ENCODE results near the gene DSCAML1. TPM values are rescaled to one million over a fixed set of nuclear protein-coding genes. Genes with fewer than 3 reads are reported as not detected.

DSCAML1 gene
- total RNA-seq, 1 donor from 2014 or later, result 2.5 TPM

GRCh38 chr11:117480221-117480620 is 316.8 kb downstream of the DSCAML1 start:
- Mint-ChIP-seq H3K4me1 (peaks cover 5% of the 10 kb centered on the region), H3K9me3 (no peaks in the 10 kb centered on the region), H3K27me3 (ENCODE audit: low read depth) (peaks cover 60% of the 10 kb centered on the region), H3K27ac (no peak overlapping the region), H3K36me3 (no peaks in the 10 kb centered on the region), H3K4me3 (no peak overlapping the region)
- no peak for DNase-seq (ENCODE audit: low spot score in 2 of 2, unreplicated experiment in 2 of 2)
- TF ChIP-seq CTCF (IDR thresholded peaks at IDR 0.05; ENCODE audit: unreplicated experiment), result no peak

GRCh38 chr11:117479372-117479771 is 317.6 kb downstream of the DSCAML1 start:
- DNase-seq (ENCODE audit: low spot score in 2 of 2, unreplicated experiment in 2 of 2), result no peak
- Mint-ChIP-seq H3K4me1 (peaks cover 5% of the 10 kb centered on the region), H3K36me3 (no peaks in the 10 kb centered on the region), H3K4me3 (no peak overlapping the region), H3K9me3 (no peaks in the 10 kb centered on the region), H3K27me3 (ENCODE audit: low read depth) (peaks cover 67% of the 10 kb centered on the region), H3K27ac (no peak overlapping the region)
- no peak for TF ChIP-seq CTCF (IDR thresholded peaks at IDR 0.05; ENCODE audit: unreplicated experiment)

GRCh38 chr11:117478926-117479325 is 318.1 kb downstream of the DSCAML1 start:
- peaks cover under 1% of the 10 kb centered on the region for H3K4me1 Mint-ChIP-seq
- H3K4me3 Mint-ChIP-seq, result no peak overlapping the region
- H3K27ac Mint-ChIP-seq, result no peak overlapping the region
- H3K27me3 Mint-ChIP-seq (ENCODE audit: low read depth), result peaks cover 72% of the 10 kb centered on the region
- no peak for TF ChIP-seq CTCF (IDR thresholded peaks at IDR 0.05; ENCODE audit: unreplicated experiment)
- H3K9me3 Mint-ChIP-seq, result no peaks in the 10 kb centered on the region
- no peaks in the 10 kb centered on the region for H3K36me3 Mint-ChIP-seq
- no peak for DNase-seq (ENCODE audit: low spot score in 2 of 2, unreplicated experiment in 2 of 2)

- no peaks in the 10 kb centered on the region for H3K9me3 Mint-ChIP-seq
- no peak overlapping the region for H3K4me3 Mint-ChIP-seq
- no peaks in the 10 kb centered on the region for H3K36me3 Mint-ChIP-seq
- TF ChIP-seq CTCF (IDR thresholded peaks at IDR 0.05; ENCODE audit: unreplicated experiment), result no peak
- H3K27ac Mint-ChIP-seq, result no peak overlapping the region
- H3K4me1 Mint-ChIP-seq, result no peaks in the 10 kb centered on the region
- H3K27me3 Mint-ChIP-seq (ENCODE audit: low read depth), result peaks cover 75% of the 10 kb centered on the region
- DNase-seq (ENCODE audit: low spot score in 2 of 2, unreplicated experiment in 2 of 2), result no peak
Observed at GRCh38 chr11:117478126-117478860, 318.7 kb downstream of the DSCAML1 start.

GRCh38 chr11:117477721-117478120 is 319.3 kb downstream of the DSCAML1 start:
- Mint-ChIP-seq H3K4me1 (no peaks in the 10 kb centered on the region), H3K27me3 (ENCODE audit: low read depth) (peaks cover 77% of the 10 kb centered on the region), H3K4me3 (no peak overlapping the region), H3K36me3 (no peaks in the 10 kb centered on the region), H3K27ac (no peak overlapping the region), H3K9me3 (no peaks in the 10 kb centered on the region)
- TF ChIP-seq CTCF (IDR thresholded peaks at IDR 0.05; ENCODE audit: unreplicated experiment), result no peak
- no peak for DNase-seq (ENCODE audit: low spot score in 2 of 2, unreplicated experiment in 2 of 2)
